Cardiac fibroblast (primary cell): ENCODE data around the gene TPD52L2.
A peak's percentile ranks its signal among the peaks of the same experiment; 100 is the strongest.

ENCODE experiments used
- DNase-seq, 2 donors: peaks; one replicate each; pipeline versions ENCODE4 v3.0.0 to v3.0.0-alpha.2; 2010; ENCODE audit warnings: low read depth in 2 of 2
- H3K4me3 ChIP-seq, 2 donors: replicated peaks in 1 of 2; 1 replicate in 1 of 2; 2 replicates in 1 of 2; pipeline ENCODE4 v1.5.1; 2011; ENCODE audit warnings: low read depth in 2 of 2, low read length in 2 of 2, mild to moderate bottlenecking in 2 of 2, moderate library complexity in 1 of 2
- CTCF ChIP-seq: IDR thresholded peaks from one replicate; pipeline ENCODE4 v1.5.1; 2011; ENCODE audit warnings: low read depth, mild to moderate bottlenecking, low read length, inconsistent platforms

The TPD52L2 gene

GRCh38 chr20:63889241-63890200 lies 24.5 kb downstream of the TPD52L2 start:
- no peak overlapping the region for H3K4me3 ChIP-seq
- peak in 1 of 2 donors; percentile 30 for DNase-seq
- TF ChIP-seq CTCF, result no peak

- no peak overlapping the region for H3K4me3 ChIP-seq
- peak; percentile 23 to 29 for DNase-seq
- TF ChIP-seq CTCF, result no peak
These were observed 25.1 kb downstream of the TPD52L2 start for GRCh38 chr20:63890201-63890576.

DNA sequence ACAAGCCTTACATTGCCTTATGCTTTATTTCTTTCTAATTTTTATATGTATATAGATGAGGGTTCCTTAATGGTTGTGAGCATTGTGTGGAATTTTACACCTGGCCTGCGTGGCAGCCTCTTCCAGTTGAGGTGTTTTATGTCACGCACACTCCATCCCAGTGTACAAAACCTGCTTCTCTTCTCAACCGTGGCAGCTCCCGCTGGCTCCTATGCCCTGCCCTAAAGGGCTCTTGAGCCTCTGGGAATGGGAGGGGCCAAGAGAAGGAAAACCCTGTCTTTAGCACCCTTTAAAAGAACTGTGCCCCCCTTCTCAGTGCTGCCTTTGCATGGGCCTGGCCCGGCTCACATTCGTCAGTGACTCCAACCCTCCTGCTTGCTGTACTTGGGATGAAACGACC lies 25.5 kb downstream of the TPD52L2 start:
- DNase-seq, result no peak
- TF ChIP-seq CTCF, result no peak
- H3K4me3 ChIP-seq, result no peak overlapping the region

GRCh38 chr20:63891061-63892002 lies 26.3 kb downstream of the TPD52L2 start:
- H3K4me3 ChIP-seq, result no peak overlapping the region
- no peak for TF ChIP-seq CTCF
- no peak for DNase-seq

GRCh38 chr20:63892402-63892801 lies 27.3 kb downstream of the TPD52L2 start:
- DNase-seq, result no peak
- no peak for TF ChIP-seq CTCF
- H3K4me3 ChIP-seq, result no peak overlapping the region

GRCh38 chr20:63893999-63894357 lies 28.9 kb downstream of the TPD52L2 start:
- no peak for TF ChIP-seq CTCF
- DNase-seq, result no peak
- H3K4me3 ChIP-seq, result peak overlapping the region; percentile 49 to 69
